Brain pericyte (primary cell): ENCODE data around the gene ATG4C.
"Not testable (repeated sequence)": the region's sequence is repeated elsewhere in the genome, so short reads cannot be mapped to it uniquely, and the experiment has no call there.

Source experiments
- DNase-seq: peaks from one replicate; pipeline ENCODE4 v3.0.0-alpha.2; 2012; ENCODE audit warnings: low read depth, low spot score

ATG4C gene

DNA sequence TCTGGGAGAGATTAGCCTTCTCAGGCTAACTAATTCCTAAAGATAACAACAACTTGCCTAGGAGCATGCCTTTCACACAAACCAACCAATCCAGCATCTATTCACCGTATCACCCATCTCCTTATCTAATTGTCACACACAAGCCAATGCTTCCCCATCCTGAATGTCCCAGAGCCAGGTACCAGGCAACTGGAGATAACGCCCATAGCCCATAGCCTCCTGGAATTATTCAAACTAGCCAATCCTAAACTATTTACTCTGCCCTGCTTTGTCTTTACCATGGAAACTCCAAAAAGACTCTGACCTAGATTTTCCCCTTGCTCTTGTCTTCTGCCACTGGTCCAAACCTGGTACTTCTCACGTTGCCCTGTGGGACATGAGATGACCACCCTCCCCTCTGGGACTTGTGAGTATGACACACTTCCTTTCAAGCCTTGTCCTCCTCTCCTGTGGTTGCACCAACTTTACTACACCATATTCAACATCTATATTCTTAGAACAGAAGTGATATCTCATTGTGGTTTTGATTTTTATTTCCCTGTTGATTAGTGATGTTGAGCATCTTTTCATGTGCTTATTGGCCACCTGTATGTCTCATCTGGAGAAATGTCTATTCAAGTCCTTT, 8.8 kb upstream of the ATG4C start:
- DNase-seq: no peak

GRCh38 chr1:62778208-62778607, 5.7 kb upstream of the ATG4C start:
- no peak for DNase-seq

DNA sequence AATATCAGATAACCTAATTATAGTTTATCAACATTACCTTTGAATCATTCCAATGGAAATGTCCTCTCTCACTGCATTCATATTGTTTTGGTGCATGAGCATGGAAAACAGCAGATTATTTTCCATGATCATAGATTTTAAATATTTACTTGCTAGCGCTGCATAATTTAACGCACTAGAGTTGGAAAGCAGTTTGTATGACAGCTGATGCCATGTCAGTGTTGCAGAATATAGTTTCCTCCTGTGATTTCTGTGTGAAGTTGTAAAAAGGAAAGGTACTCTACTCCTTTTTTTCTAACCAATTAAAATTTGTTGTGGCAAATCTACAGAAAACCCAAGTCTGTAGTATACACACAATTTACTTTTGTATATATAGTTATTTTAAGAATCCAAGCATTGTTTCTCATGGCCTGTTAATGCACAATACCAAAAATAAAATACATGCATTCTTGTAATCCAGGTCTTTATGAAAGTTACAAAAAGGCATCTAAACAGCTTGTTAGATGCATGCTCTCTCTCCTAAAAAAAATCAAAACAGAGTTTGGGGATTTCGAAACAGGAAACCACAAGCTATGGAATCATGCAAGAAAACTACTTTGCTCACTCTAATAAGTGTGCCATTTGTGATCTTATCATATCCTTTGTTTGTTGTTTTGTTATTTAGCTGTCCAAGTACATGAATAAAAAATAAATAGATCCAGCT, 1.9 kb upstream of the ATG4C start:
- no peak for DNase-seq

GRCh38 chr1:62782544-62783212, 1.3 kb upstream of the ATG4C start:
- DNase-seq: not testable (repeated sequence)

GRCh38 chr1:62784509-62785365, 805 bp downstream of the ATG4C start:
- DNase-seq: no peak

- no peak for DNase-seq
These were observed 6.8 kb downstream of the ATG4C start for GRCh38 chr1:62790716-62791115.

DNA sequence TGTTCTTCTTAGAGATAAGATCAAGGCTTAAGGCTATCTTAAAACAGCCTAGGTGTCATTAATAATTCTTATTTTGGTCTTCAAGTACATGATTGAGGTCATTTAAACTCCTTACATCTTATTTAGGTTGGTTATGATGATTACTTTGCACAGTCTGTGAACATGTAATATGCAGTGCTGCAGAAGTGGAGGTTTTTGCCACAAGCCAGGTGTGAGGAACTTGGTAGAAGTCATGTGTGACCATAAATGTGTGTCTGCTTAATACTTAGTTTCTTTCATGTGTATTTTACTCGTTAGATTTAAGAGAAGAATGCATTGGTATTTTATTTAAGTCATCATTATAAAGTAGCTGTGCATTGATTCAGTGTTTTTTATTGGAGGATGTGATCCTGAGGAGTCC, 10.1 kb downstream of the ATG4C start:
- DNase-seq: no peak

GRCh38 chr1:62796221-62796620, 12.3 kb downstream of the ATG4C start:
- DNase-seq: no peak

- DNase-seq: no peak
These were observed 15.8 kb downstream of the ATG4C start for GRCh38 chr1:62799688-62800087.

GRCh38 chr1:62800281-62800680, 16.3 kb downstream of the ATG4C start:
- DNase-seq: no peak

- DNase-seq: no peak
These were observed 16.9 kb downstream of the ATG4C start for GRCh38 chr1:62800825-62801306.

DNA sequence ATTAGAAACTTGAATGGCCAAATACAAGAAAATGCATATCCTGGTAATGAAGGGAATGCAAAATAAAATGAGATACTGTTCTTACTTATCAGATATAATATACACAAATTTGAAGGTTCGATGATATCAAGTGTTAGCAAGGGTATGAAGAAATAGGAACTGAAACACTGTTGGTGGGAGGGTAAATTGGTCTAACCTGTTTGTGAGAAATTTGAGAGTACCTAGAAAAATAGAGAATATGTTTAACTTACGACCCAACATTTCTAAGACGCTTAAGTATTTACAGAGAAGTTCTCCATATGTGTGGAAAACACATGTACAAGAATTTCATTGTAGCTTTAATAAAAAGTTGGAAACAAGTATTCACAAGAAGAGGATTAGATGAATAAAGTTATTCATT, 25.9 kb downstream of the ATG4C start:
- no peak for DNase-seq

GRCh38 chr1:62810420-62811274, 26.7 kb downstream of the ATG4C start:
- no peak for DNase-seq

DNA sequence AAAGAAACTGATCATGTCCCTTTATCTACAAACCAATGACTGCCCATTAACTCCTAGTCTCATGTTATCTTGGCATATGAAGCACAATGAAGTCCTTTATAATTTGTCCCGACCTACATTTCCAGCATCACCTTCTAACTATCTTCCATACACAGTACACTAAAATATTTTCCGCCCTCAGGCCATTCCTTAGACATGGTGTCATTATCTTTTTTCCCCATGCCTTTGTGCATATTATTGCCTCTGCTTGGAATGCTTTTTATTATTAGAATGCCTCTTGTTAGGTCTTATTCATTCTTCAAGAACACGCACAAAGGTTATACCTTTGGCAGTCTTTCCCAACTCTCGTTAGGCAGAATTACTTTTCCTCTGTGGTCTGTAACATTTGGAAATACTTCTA, 39.6 kb downstream of the ATG4C start:
- DNase-seq: no peak

DNA sequence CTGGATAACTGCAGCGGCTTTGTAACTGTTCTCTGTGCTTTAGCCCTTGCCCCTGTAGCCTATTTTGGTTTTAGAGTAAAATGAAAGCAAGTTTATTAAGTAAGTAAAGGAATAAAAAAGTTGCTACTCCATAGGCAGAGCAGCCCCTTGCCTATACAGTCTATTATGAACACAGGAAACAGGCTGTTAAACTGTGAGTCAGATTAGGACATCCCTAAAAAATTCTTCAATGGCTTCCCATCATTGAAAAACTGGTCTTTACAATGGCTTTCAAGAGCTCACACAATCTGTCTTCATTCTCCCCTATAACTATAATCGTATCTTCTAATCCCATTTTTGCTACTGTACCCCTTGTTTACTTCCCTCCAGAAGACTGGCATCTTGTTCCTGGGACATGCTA, 43.0 kb downstream of the ATG4C start:
- no peak for DNase-seq

GRCh38 chr1:62827786-62828185, 43.9 kb downstream of the ATG4C start:
- not testable (repeated sequence) for DNase-seq

DNA sequence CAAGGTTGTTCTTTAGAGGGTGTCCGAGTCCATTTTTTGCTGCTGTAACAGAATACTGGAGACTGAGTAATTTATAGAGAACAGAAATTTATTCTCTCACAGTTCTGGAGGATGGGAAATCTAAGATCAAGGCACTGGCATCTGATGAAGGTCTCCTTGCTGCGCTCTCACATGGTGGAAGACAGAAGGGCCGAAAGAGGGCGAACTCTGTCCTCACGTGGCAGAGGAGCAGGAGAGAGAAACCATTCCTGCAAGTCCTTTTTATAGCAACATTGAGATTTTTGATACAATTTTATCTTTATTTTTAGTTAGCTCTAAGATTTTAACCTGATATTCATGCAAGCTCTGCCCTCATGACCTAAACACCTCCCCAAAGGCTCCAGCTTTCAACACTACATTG, 48.3 kb downstream of the ATG4C start:
- DNase-seq: no peak

DNA sequence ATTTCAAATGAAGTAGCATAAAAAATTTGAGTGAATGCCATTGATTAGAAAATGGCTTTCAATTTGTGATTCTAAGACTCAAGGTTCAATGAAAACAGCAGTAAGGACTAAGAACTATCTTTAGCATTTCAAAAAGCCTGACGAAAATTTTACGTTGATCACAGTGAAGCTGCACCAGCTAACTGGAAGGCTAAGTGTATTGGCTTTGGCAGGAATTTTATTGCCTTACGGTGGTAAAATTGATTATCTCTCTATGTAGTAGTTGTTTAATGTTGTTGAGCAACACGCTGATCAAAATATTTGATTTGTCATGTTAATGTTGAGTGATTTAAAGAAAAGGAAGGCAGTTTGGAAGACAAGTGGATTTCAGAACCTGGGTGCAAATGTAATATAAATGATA, 49.6 kb downstream of the ATG4C start:
- DNase-seq: no peak

DNA sequence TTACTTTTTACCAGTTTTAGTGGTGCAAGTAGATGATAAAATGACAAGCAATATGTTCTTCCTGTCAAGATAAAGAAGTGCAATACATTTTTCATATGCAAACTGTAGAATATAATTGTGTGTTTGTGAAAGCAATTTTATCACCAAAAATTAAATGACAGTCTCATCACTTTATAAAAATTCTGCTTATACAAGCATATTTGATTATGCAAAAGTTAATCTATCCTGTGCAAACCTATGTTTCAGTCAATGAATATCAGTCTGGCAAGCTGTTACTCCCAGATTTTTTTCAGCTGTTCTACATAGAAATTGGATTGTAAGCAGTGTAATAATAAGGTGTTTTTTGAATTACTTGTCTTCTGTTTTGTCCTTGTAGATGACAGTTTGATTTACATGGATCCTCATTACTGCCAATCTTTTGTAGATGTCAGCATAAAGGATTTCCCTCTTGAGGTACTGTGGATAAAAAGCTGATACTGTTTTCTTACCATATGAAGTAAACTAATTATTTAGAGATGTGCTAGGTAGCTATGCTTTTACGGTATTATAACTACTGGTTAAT, 50.5 kb downstream of the ATG4C start:
- no peak for DNase-seq

DNA sequence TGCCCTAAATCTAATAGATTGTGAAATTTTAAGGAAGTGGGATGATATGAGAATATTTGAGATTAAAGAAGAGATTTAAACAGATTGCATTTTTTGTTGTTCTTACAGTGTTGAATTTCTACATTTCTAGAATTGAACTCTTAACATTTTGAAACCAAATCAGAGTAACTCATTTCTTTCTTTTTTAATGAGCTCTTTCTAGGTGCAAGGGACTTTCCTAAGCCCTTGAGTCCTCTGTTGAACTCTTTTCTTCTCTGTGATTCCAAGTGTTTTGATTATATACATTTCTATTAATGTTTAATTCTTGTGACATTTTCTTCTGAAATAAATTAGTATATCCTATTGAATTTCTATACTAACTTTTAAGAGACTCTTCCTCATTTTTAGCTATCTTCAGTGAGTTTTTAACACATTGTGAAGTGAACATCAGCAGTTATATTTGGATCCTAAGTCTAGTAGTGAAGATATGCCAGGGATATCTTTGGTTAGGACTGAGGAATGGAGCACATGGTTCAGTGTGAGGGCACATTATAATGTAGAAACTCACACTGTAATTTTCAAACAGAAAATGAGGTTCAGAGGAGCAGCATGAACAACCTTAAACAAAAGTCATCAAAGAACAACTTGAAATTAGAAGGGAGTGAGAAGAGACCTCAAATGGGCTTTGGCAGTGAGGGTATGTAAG, 53.1 kb downstream of the ATG4C start:
- no peak for DNase-seq
